Natural killer cell (primary cell): ENCODE data around the gene PHACTR3. TPM values are rescaled to one million over a fixed set of nuclear protein-coding genes. Genes with fewer than 3 reads are reported as not detected.
"Not testable (repeated sequence)": the region's sequence is repeated elsewhere in the genome, so short reads cannot be mapped to it uniquely, and the experiment has no call there.

Experiments used
- ATAC-seq, 3 donors: fragments of 150-1000 bp in 2 of 3; fragments of 200-7000 bp in 1 of 3; cut with Tn5 transposase; 1 replicate in 1 of 3; 2 replicates in 2 of 3; pipeline ENCODE4 v1.10.0; 2021; ENCODE audit warnings: mild to moderate bottlenecking in 2 of 3, moderate library complexity in 2 of 3
- DNase-seq, 2 donors: peaks; one replicate each; pipeline versions ENCODE4 v3.0.0 to v3.0.0-alpha.2; 2013 to 2021; ENCODE audit warnings: mixed read lengths in 1 of 2
- H3K27ac ChIP-seq: one replicate; pipeline ENCODE4 v1.5.1; 2013; ENCODE audit warnings: mild to moderate bottlenecking, low read length
- H3K27me3 ChIP-seq: one replicate; pipeline ENCODE4 v1.6.1; 2013; ENCODE audit warnings: low read length; ENCODE audit not compliant: control insufficient read depth, insufficient read depth
- H3K36me3 ChIP-seq: one replicate; pipeline ENCODE4 v1.6.1; 2013; ENCODE audit warnings: low read length; ENCODE audit not compliant: control insufficient read depth, insufficient read depth
- H3K4me1 ChIP-seq: one replicate; pipeline ENCODE4 v1.6.1; 2013; ENCODE audit warnings: low read length; ENCODE audit not compliant: control insufficient read depth, insufficient read depth
- H3K4me3 ChIP-seq: one replicate; pipeline ENCODE4 v1.5.1; 2013; ENCODE audit warnings: low read length
- H3K9me3 ChIP-seq: one replicate; pipeline ENCODE4 v1.6.1; 2013; ENCODE audit warnings: low read length; ENCODE audit not compliant: control insufficient read depth, insufficient read depth
- H3K27ac Mint-ChIP-seq, 2 donors: one replicate each; pipeline ENCODE4 v1.8.0; 2022; ENCODE audit warnings: mild to moderate bottlenecking in 2 of 2, mixed read lengths in 2 of 2, moderate library complexity in 1 of 2
- H3K27me3 Mint-ChIP-seq, 2 donors: one replicate each; pipeline ENCODE4 v1.8.0; 2022; ENCODE audit warnings: low read depth in 2 of 2, mixed read lengths in 2 of 2
- H3K36me3 Mint-ChIP-seq: one replicate; pipeline ENCODE4 v1.8.0; 2022; ENCODE audit warnings: mixed read lengths
- H3K4me1 Mint-ChIP-seq, 2 donors: one replicate each; pipeline ENCODE4 v1.8.0; 2022; ENCODE audit warnings: mixed read lengths in 2 of 2
- H3K4me3 Mint-ChIP-seq: one replicate; pipeline ENCODE4 v1.8.0; 2022; ENCODE audit warnings: mild to moderate bottlenecking, moderate library complexity, mixed read lengths
- H3K9me3 Mint-ChIP-seq, 2 donors: one replicate each; pipeline ENCODE4 v1.8.0; 2022; ENCODE audit warnings: mixed read lengths in 2 of 2
- WGBS: methylation state at CpG from one replicate; pipeline ENCODE4 v1.1.7; 2013; ENCODE audit warnings: missing lambda C conversion rate; ENCODE audit not compliant: insufficient coverage; 5-methylcytosine and 5-hydroxymethylcytosine counted together
- intact Hi-C: fragments of 100-400 bp; cut with micrococcal nuclease; formaldehyde crosslinking; loops from one replicate; pipeline ENCODE4 v1.14.2; 2022
- total RNA-seq, 4 donors: library from RNA; stranded (reverse); fragments of 120-200 nt in 1 of 4; gene quantifications; one replicate each; pipeline versions ENCODE4 v1.2.3 to v1.2.4, GENCODE V29; 2013 to 2022
- TF ChIP-seq, protein P1 (sequence below): fragments of 200-600 bp; IDR thresholded peaks from one replicate; pipeline ENCODE4 v1.8.0; 2022; ENCODE audit warnings: antibody characterized with exemption

The PHACTR3 gene
- total RNA-seq, 3 donors from 2014 or later (not counting 1 experiment from before 2014, with no cell fraction given) = not detected

DNA sequence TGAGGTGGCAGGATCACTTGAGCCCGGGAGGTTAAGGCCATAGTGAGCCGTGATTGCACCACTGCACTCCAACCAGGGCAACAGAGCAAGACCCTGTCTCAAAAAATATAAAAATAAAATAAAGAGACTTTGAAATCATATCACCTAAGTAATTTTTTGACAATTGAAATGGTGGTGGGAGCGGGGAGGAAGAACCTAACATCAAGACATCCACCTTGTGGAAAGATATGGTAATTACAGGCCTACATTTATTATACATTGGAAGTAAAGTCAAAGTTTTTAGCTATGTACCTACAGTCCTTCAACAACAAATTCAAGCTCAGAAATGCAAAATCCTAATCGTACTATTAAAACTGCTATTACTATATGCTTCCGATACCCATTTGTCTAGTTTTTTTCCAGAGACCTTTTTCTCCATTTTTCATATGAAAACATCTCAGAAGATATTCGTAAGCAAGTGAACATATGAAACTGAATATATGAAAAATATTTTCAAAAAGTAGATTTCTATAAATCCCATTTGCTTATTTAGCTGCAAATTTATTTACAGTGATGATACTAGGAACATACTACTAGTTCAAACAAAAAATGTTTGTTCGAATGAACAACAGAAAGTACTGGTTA, 245.8 kb downstream of the PHACTR3 start:
- H3K27me3 ChIP-seq = no peaks in the 10 kb centered on the region
- H3K4me1 ChIP-seq = no peaks in the 10 kb centered on the region
- H3K9me3 Mint-ChIP-seq = no peaks in the 10 kb centered on the region
- no peaks in the 10 kb centered on the region for H3K36me3 ChIP-seq
- H3K27ac Mint-ChIP-seq = no peak overlapping the region
- no peaks in the 10 kb centered on the region for H3K27me3 Mint-ChIP-seq
- H3K4me1 Mint-ChIP-seq = no peaks in the 10 kb centered on the region
- no peak overlapping the region for H3K4me3 Mint-ChIP-seq
- DNase-seq (peak in 1 of 2 donors; percentile 25), ATAC-seq (peak in 1 of 3 donors; percentile 50)
- H3K9me3 ChIP-seq = no peaks in the 10 kb centered on the region
- H3K36me3 Mint-ChIP-seq = no peaks in the 10 kb centered on the region
- 39% methylated on average over 4 of the region's 7 CpGs for WGBS
- no peak overlapping the region for H3K27ac ChIP-seq
- TF ChIP-seq, protein P1, sequence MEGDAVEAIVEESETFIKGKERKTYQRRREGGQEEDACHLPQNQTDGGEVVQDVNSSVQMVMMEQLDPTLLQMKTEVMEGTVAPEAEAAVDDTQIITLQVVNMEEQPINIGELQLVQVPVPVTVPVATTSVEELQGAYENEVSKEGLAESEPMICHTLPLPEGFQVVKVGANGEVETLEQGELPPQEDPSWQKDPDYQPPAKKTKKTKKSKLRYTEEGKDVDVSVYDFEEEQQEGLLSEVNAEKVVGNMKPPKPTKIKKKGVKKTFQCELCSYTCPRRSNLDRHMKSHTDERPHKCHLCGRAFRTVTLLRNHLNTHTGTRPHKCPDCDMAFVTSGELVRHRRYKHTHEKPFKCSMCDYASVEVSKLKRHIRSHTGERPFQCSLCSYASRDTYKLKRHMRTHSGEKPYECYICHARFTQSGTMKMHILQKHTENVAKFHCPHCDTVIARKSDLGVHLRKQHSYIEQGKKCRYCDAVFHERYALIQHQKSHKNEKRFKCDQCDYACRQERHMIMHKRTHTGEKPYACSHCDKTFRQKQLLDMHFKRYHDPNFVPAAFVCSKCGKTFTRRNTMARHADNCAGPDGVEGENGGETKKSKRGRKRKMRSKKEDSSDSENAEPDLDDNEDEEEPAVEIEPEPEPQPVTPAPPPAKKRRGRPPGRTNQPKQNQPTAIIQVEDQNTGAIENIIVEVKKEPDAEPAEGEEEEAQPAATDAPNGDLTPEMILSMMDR = peak; percentile 65
- H3K4me3 ChIP-seq = no peak overlapping the region
- intact Hi-C loops = no loop called here

DNA sequence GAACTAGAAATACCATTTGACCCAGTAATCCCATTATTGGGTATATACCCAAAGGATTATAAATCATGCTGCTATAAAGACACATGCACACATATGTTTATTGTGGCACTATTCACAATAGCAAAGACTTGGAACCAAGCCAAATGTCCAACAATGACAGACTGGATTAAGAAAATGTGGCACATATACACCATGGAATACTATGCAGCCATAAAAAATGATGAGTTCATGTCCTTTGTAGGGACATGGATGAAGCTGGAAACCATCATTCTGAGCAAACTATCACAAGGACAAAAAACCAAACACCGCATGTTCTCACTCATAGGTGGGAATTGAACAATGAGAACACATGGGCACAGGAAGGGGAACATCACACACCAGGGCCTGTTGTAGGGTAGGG, 252.2 kb downstream of the PHACTR3 start:
- H3K9me3 Mint-ChIP-seq, H3K36me3 Mint-ChIP-seq, ATAC-seq, intact Hi-C loops, DNase-seq, H3K9me3 ChIP-seq, H3K27ac ChIP-seq, H3K4me1 Mint-ChIP-seq, H3K27me3 ChIP-seq, H3K27ac Mint-ChIP-seq, H3K4me1 ChIP-seq, H3K4me3 ChIP-seq, H3K27me3 Mint-ChIP-seq, H3K36me3 ChIP-seq, H3K4me3 Mint-ChIP-seq: not testable (repeated sequence)
- WGBS = no CpG with 5 or more reads among the region's 1 CpG

- H3K27me3 ChIP-seq, H3K36me3 ChIP-seq, intact Hi-C loops, DNase-seq, H3K9me3 ChIP-seq, H3K27ac Mint-ChIP-seq, H3K4me3 Mint-ChIP-seq, ATAC-seq, H3K27me3 Mint-ChIP-seq, H3K36me3 Mint-ChIP-seq, H3K4me1 ChIP-seq, H3K27ac ChIP-seq, H3K4me3 ChIP-seq, H3K4me1 Mint-ChIP-seq, H3K9me3 Mint-ChIP-seq: not testable (repeated sequence)
- WGBS = 92% methylated on average over 4 of the region's 5 CpGs
Observed at GRCh38 chr20:59856941-59857340, 252.6 kb downstream of the PHACTR3 start.

GRCh38 chr20:59857966-59858365, 253.6 kb downstream of the PHACTR3 start:
- Histone ChIP-seq H3K27ac (no peak overlapping the region), H3K4me1 (no peaks in the 10 kb centered on the region), H3K9me3 (peaks cover 4% of the 10 kb centered on the region), H3K27me3 (no peaks in the 10 kb centered on the region), H3K36me3 (no peaks in the 10 kb centered on the region), H3K4me3 (no peak overlapping the region)
- no peak for ATAC-seq
- no peaks in the 10 kb centered on the region for H3K4me1 Mint-ChIP-seq
- WGBS = 87% methylated on average over 2 of the region's 2 CpGs
- TF ChIP-seq, protein P1 = no peak
- intact Hi-C loops = no loop called here
- no peak overlapping the region for H3K4me3 Mint-ChIP-seq
- no peak overlapping the region for H3K27ac Mint-ChIP-seq
- H3K27me3 Mint-ChIP-seq = peaks cover 0 to 9% of the 10 kb centered on the region in 2 donors
- H3K9me3 Mint-ChIP-seq = no peaks in the 10 kb centered on the region
- peaks cover 9% of the 10 kb centered on the region for H3K36me3 Mint-ChIP-seq
- no peak for DNase-seq
